B cell (primary cell): ENCODE results near the gene PSTK. TPM values are rescaled to one million over a fixed set of nuclear protein-coding genes. Genes with fewer than 3 reads are reported as not detected.

Experiments
- ATAC-seq: fragments of 200-7000 bp; cut with Tn5 transposase; one replicate; pipeline ENCODE4 v1.10.0; 2021; ENCODE audit warnings: low read depth, mild to moderate bottlenecking, moderate number of reproducible peaks, moderate library complexity
- CTCF ChIA-PET: fragments of 350-600 bp; sonication (Branson Sonifier 250); formaldehyde crosslinking; loops from one replicate; lab custom pipeline; 2021; ENCODE audit warnings: antibody characterized with exemption, inconsistent platforms; lab: Charles Lee
- POLR2A ChIA-PET: fragments of 350-600 bp; sonication (Branson Sonifier 250); formaldehyde crosslinking; loops from one replicate; lab custom pipeline; 2021; ENCODE audit warnings: antibody characterized with exemption; lab: Charles Lee
- DNase-seq: peaks from one replicate; pipeline ENCODE4 v3.0.0; 2013
- H2AFZ ChIP-seq: 2 replicates; pipeline ENCODE4 v1.6.1; 2012; ENCODE audit warnings: mild to moderate bottlenecking, low read depth, low read length; ENCODE audit not compliant: insufficient read depth, poor library complexity, severe bottlenecking
- H3K27ac ChIP-seq, 2 donors: 1 replicate in 1 of 2; 2 replicates in 1 of 2; pipeline ENCODE4 v1.5.1; 2012 to 2013; ENCODE audit warnings: low read length in 2 of 2, mild to moderate bottlenecking in 2 of 2, moderate library complexity in 1 of 2
- H3K27me3 ChIP-seq, 4 experiments: fragments of 200-600 bp in 1 of 4; sonication (generic) in 1 of 4; replicated peaks in 1 of 4; 1 replicate in 2 of 4; 2 replicates in 2 of 4; pipeline versions ENCODE4 v1.6.1 to v1.7.0; 2013 to 2016; ENCODE audit warnings: low read length in 3 of 4, mild to moderate bottlenecking in 2 of 4, mixed read lengths in 1 of 4, moderate library complexity in 1 of 4; ENCODE audit not compliant: insufficient read depth in 4 of 4, control insufficient read depth in 3 of 4; ENCODE audit errors: control extremely low read depth in 1 of 4
- H3K36me3 ChIP-seq, 2 experiments: replicated peaks in 1 of 2; 1 replicate in 1 of 2; 2 replicates in 1 of 2; pipeline versions ENCODE4 v1.6.1 to v1.7.1; 2013; ENCODE audit warnings: low read length in 1 of 2; ENCODE audit not compliant: insufficient read depth in 2 of 2, control insufficient read depth in 1 of 2; ENCODE audit errors: control extremely low read depth in 1 of 2, extremely low read depth in 1 of 2
- H3K4me1 ChIP-seq, 2 donors: fragments of 200-600 bp in 1 of 2; sonication (generic) in 1 of 2; 1 replicate in 1 of 2; 2 replicates in 1 of 2; pipeline versions ENCODE4 v1.5.1 to v1.6.1; 2013 to 2017; ENCODE audit warnings: low read length in 2 of 2; ENCODE audit not compliant: control insufficient read depth in 2 of 2, insufficient read depth in 2 of 2
- H3K4me2 ChIP-seq: replicated peaks from 2 replicates; pipeline ENCODE3; 2012; ENCODE audit warnings: mild to moderate bottlenecking, low read depth, low read length; ENCODE audit not compliant: poor library complexity, severe bottlenecking
- H3K4me3 ChIP-seq, 5 experiments: fragments of 200-600 bp in 1 of 5; sonication (generic) in 1 of 5; 1 replicate in 3 of 5; 2 replicates in 2 of 5; pipeline versions ENCODE4 v1.5.1 to v1.7.0; 2011 to 2016; ENCODE audit warnings: low read length in 4 of 5, mild to moderate bottlenecking in 4 of 5, low read depth in 2 of 5, control low read depth in 1 of 5, moderate library complexity in 1 of 5; ENCODE audit not compliant: insufficient read depth in 1 of 5; ENCODE audit errors: control extremely low read depth in 1 of 5, extremely low read depth in 1 of 5
- H3K79me2 ChIP-seq: fragments of 200-600 bp; sonication (generic); one replicate; pipeline ENCODE4 v1.6.0; 2016; ENCODE audit warnings: low read length; ENCODE audit not compliant: control insufficient read depth, insufficient read depth
- H3K9ac ChIP-seq: fragments of 200-600 bp; sonication (generic); 2 replicates; pipeline ENCODE4 v1.6.1; 2017; ENCODE audit warnings: mild to moderate bottlenecking, low read length, moderate library complexity
- H3K9me3 ChIP-seq, 3 donors: one replicate each; pipeline versions ENCODE4 v1.6.1 to v1.7.1; 2013; ENCODE audit warnings: low read length in 2 of 3; ENCODE audit not compliant: control insufficient read depth in 2 of 3, insufficient read depth in 1 of 3; ENCODE audit errors: control extremely low read depth in 1 of 3
- H4K20me1 ChIP-seq: 2 replicates; pipeline ENCODE4 v1.6.0; 2012; ENCODE audit warnings: mild to moderate bottlenecking, low read length; ENCODE audit not compliant: insufficient read depth, control insufficient read depth, poor library complexity, severe bottlenecking
- H3K27ac Mint-ChIP-seq: one replicate; pipeline ENCODE4 v1.8.0; 2021; ENCODE audit warnings: mixed read lengths
- H3K27me3 Mint-ChIP-seq: one replicate; pipeline ENCODE4 v1.8.0; 2021; ENCODE audit warnings: mixed read lengths
- H3K4me1 Mint-ChIP-seq: one replicate; pipeline ENCODE4 v1.8.0; 2021; ENCODE audit warnings: mixed read lengths
- H3K4me3 Mint-ChIP-seq: one replicate; pipeline ENCODE4 v1.8.0; 2021; ENCODE audit warnings: mixed read lengths
- H3K9me3 Mint-ChIP-seq: one replicate; pipeline ENCODE4 v1.8.0; 2022; ENCODE audit warnings: mixed read lengths; ENCODE audit not compliant: insufficient read depth
- EZH2 ChIP-seq: IDR thresholded peaks from 2 replicates; pipeline ENCODE4 v1.6.1; 2012; ENCODE audit warnings: borderline replicate concordance, low read depth, mild to moderate bottlenecking, moderate library complexity, low read length; ENCODE audit not compliant: insufficient read depth, poor library complexity, severe bottlenecking
- WGBS: methylation state at CpG from one replicate; pipeline ENCODE4 v1.1.5; 2013; ENCODE audit warnings: missing lambda C conversion rate; ENCODE audit not compliant: insufficient coverage; 5-methylcytosine and 5-hydroxymethylcytosine counted together
- intact Hi-C: fragments of 100-400 bp; cut with micrococcal nuclease; formaldehyde crosslinking; loops from one replicate; pipeline ENCODE4 v1.10.0; 2022
- polyA plus RNA-seq: library from polyadenylated mRNA; depleted of rRNA; stranded (reverse); fragments of >200 nt; gene quantifications from 2 replicates; pipeline ENCODE4 v1.2.3, GENCODE V29; 2012
- total RNA-seq, 2 donors: library from RNA; stranded (reverse); fragments of 120-200 nt in 1 of 2; gene quantifications; 1 replicate in 1 of 2; 2 replicates in 1 of 2; pipeline versions ENCODE4 v1.2.3 to v1.2.4, GENCODE V29; 2013 to 2022
- TF ChIP-seq, protein P1 (sequence below): fragments of 200-600 bp; IDR thresholded peaks from one replicate; pipeline ENCODE4 v1.8.0; 2022; ENCODE audit warnings: antibody characterized with exemption, mild to moderate bottlenecking

PSTK gene
- total and polyA plus RNA-seq, 2 donors (not counting 1 experiment from before 2014, with no cell fraction given) = 4.2 to 8.5 TPM

- Histone ChIP-seq H3K79me2 (no peaks in the 10 kb centered on the region), H3K36me3 (no peaks in the 10 kb centered on the region), H4K20me1 (no peaks in the 10 kb centered on the region), H2AFZ (no peak overlapping the region), H3K4me1 (peaks cover 0 to under 1% of the 10 kb centered on the region in 2 donors), H3K9ac (no peak overlapping the region), H3K9me3 (no peaks in the 10 kb centered on the region), H3K27ac (no peak overlapping the region), H3K4me3 (no peak overlapping the region), H3K4me2 (no peak overlapping the region), H3K27me3 (no peaks in the 10 kb centered on the region)
- no CpG with 5 or more reads among the region's 3 CpGs for WGBS
- TF ChIP-seq EZH2 = no peak
- TF ChIP-seq, protein P1, sequence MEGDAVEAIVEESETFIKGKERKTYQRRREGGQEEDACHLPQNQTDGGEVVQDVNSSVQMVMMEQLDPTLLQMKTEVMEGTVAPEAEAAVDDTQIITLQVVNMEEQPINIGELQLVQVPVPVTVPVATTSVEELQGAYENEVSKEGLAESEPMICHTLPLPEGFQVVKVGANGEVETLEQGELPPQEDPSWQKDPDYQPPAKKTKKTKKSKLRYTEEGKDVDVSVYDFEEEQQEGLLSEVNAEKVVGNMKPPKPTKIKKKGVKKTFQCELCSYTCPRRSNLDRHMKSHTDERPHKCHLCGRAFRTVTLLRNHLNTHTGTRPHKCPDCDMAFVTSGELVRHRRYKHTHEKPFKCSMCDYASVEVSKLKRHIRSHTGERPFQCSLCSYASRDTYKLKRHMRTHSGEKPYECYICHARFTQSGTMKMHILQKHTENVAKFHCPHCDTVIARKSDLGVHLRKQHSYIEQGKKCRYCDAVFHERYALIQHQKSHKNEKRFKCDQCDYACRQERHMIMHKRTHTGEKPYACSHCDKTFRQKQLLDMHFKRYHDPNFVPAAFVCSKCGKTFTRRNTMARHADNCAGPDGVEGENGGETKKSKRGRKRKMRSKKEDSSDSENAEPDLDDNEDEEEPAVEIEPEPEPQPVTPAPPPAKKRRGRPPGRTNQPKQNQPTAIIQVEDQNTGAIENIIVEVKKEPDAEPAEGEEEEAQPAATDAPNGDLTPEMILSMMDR = no peak
- ChIA-PET POLR2A (no interaction called here), CTCF (interaction anchor here (1.0 kb wide), 1 partner anchor 9 kb away, joined by 3 read pairs; no protein-coding TSS in a partner anchor)
- intact Hi-C loops = no loop called here
- Mint-ChIP-seq H3K9me3 (no peaks in the 10 kb centered on the region), H3K4me3 (no peak overlapping the region), H3K27me3 (no peaks in the 10 kb centered on the region), H3K4me1 (peaks cover 3% of the 10 kb centered on the region), H3K27ac (no peak overlapping the region)
- DNase-seq (no peak), ATAC-seq (no peak)
Measured at GRCh38 chr10:123019264-123019663, 39.1 kb downstream of the PSTK start.

DNA sequence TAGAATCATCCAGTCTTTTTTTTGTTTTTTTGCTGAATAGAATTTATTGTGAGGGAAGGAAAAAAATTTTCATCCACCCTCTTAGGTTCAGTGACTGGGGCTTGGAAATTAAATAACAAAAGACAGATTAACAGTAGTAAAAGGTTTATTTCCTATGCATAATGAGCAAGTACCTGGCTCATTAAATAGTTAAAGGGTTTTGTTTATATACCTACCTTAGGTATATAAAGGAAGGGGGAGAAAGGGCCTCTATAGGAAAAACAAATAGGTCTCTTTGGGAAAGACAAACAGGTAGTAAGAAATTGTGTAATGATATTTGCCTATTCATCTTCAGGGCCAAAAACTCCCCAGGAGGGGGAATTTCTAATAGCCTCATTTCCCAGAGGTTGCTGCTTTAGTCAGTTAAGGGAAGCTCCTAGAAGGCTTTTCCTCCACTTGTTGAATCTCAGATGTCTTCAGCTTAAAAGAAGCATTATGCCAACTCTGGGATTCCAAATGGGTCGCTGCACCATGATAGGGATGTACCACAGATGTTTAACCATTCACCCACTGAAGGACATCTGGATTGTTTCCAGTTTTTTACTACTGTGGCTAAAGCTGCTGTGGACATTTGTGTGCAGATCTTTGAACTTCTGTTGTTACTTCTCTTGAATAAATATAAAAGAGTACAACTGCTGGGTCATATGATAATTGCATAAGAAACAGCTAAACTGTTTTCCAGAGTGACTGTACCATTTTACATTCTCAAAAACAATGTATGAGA lies 39.9 kb downstream of the PSTK start:
- no peak for ATAC-seq

More for the DNA sequence above, 39.9 kb downstream of the PSTK start:
- Histone ChIP-seq H3K9me3 (no peaks in the 10 kb centered on the region), H3K36me3 (no peaks in the 10 kb centered on the region), H4K20me1 (no peaks in the 10 kb centered on the region), H3K4me3 (no peak overlapping the region), H3K4me2 (no peak overlapping the region), H3K27ac (no peak overlapping the region), H3K79me2 (no peaks in the 10 kb centered on the region), H3K27me3 (no peaks in the 10 kb centered on the region), H3K9ac (no peak overlapping the region), H2AFZ (no peak overlapping the region), H3K4me1 (peaks cover 0 to 4% of the 10 kb centered on the region in 2 donors)
- H3K4me1 Mint-ChIP-seq = peaks cover 12% of the 10 kb centered on the region
- no peak overlapping the region for H3K27ac Mint-ChIP-seq
- no peak overlapping the region for H3K4me3 Mint-ChIP-seq
- DNase-seq = no peak
- CTCF ChIA-PET = interaction anchor here (1.0 to 1.9 kb wide), 3 partner anchors 9 to 22 kb away, joined by 3 to 4 read pairs (median 3); no protein-coding TSS in a partner anchor
- TF ChIP-seq, protein P1 = no peak
- no peak for TF ChIP-seq EZH2
- no peaks in the 10 kb centered on the region for H3K9me3 Mint-ChIP-seq
- POLR2A ChIA-PET = no interaction called here
- no peaks in the 10 kb centered on the region for H3K27me3 Mint-ChIP-seq
- intact Hi-C loops = no loop called here
- WGBS = 100% methylated on average over 1 of the region's 1 CpG
